22Rv1 (cell line): Measurements from ENCODE around the gene LARP4B.

Experiments
- ZFX ChIP-seq: fragments of 450-650 bp; IDR thresholded peaks from 2 replicates; pipeline ENCODE4 v1.6.1; 2017; ENCODE audit warnings: antibody characterized with exemption, borderline replicate concordance
- TF ChIP-seq, protein P1 (sequence below): fragments of 450-650 bp; IDR thresholded peaks from 2 replicates; pipeline ENCODE4 v1.5.1; 2017; ENCODE audit warnings: mild to moderate bottlenecking

- TF ChIP-seq, protein P1, sequence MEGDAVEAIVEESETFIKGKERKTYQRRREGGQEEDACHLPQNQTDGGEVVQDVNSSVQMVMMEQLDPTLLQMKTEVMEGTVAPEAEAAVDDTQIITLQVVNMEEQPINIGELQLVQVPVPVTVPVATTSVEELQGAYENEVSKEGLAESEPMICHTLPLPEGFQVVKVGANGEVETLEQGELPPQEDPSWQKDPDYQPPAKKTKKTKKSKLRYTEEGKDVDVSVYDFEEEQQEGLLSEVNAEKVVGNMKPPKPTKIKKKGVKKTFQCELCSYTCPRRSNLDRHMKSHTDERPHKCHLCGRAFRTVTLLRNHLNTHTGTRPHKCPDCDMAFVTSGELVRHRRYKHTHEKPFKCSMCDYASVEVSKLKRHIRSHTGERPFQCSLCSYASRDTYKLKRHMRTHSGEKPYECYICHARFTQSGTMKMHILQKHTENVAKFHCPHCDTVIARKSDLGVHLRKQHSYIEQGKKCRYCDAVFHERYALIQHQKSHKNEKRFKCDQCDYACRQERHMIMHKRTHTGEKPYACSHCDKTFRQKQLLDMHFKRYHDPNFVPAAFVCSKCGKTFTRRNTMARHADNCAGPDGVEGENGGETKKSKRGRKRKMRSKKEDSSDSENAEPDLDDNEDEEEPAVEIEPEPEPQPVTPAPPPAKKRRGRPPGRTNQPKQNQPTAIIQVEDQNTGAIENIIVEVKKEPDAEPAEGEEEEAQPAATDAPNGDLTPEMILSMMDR = no peak
- TF ChIP-seq ZFX = no peak
These were observed 109.3 kb downstream of the LARP4B start for GRCh38 chr10:822197-822596.
